Measurements from ENCODE around the gene MOSPD3. TPM values are rescaled to one million over a fixed set of nuclear protein-coding genes. Genes with fewer than 3 reads are reported as not detected.

The MOSPD3 gene
- polyA plus RNA-seq, 3 donors = 12.7 to 15.5 (median 13.3) TPM

GRCh38 chr7:100572281-100572948, 39.9 kb upstream of the MOSPD3 start:
- peaks cover 0 to 17% (median 3%) of the 10 kb centered on the region in 7 donors for H3K9me3 Mint-ChIP-seq
- peaks cover 51 to 59% of the 10 kb centered on the region in 2 donors for H3K36me3 ChIP-seq (replicated peaks in 1 of 2; ENCODE audit: control insufficient read depth in 1 of 2, insufficient read depth in 2 of 2, low read length in 2 of 2)
- H3K4me3 ChIP-seq (replicated peaks in 1 of 3; ENCODE audit: low read depth in 2 of 3, low read length in 3 of 3) = no peak overlapping the region
- H3K4me3 Mint-ChIP-seq = peak overlapping the region in 1 of 2 donors; percentile 30
- peaks cover 28 to 56% (median 41%) of the 10 kb centered on the region in 3 donors for H3K27me3 Mint-ChIP-seq (ENCODE audit: low read depth in 3 of 3)
- H3K79me2 ChIP-seq (ENCODE audit: insufficient read depth, low read length) = no peaks in the 10 kb centered on the region
- no peaks in the 10 kb centered on the region for H3K9me3 ChIP-seq (replicated peaks in 1 of 2; ENCODE audit: control insufficient read depth in 1 of 2, insufficient read depth in 1 of 2, low read length in 2 of 2)
- H3K27ac Mint-ChIP-seq = peak overlapping the region in 2 of 7 donors; percentile 18 to 36
- no peak overlapping the region for H3K9ac ChIP-seq (ENCODE audit: insufficient read depth, low read length, poor library complexity, severe bottlenecking)
- WGBS (ENCODE audit: insufficient coverage) = 92% methylated on average over 20 of the region's 20 CpGs
- no peak overlapping the region for H3K4me2 ChIP-seq (replicated peaks; ENCODE audit: extremely low read depth, low read length, poor library complexity, severe bottlenecking)
- peaks cover 38% of the 10 kb centered on the region for H3K4me1 Mint-ChIP-seq
- peaks cover 23 to 33% of the 10 kb centered on the region in 2 donors for H3K36me3 Mint-ChIP-seq
- DNase-seq = no peak
- H3K4me1 ChIP-seq (ENCODE audit: control insufficient read depth in 1 of 2, insufficient read depth in 2 of 2, low read length in 2 of 2) = peaks cover 27 to 45% of the 10 kb centered on the region in 2 donors
- no peak overlapping the region for H3K27ac ChIP-seq (ENCODE audit: low read depth in 1 of 2, low read length in 2 of 2)
- intact Hi-C loops (cut with micrococcal nuclease) = no loop called here
- no peak for TF ChIP-seq CTCF (IDR thresholded peaks at IDR 0.05)
- H3K27me3 ChIP-seq (ENCODE audit: control insufficient read depth in 2 of 2, insufficient read depth in 2 of 2, low read length in 2 of 2) = peaks cover 3 to 38% of the 10 kb centered on the region in 2 donors
- no peak overlapping the region for H2AFZ ChIP-seq (ENCODE audit: insufficient read depth, low read depth, low read length, poor library complexity, severe bottlenecking)
- peaks cover 89% of the 10 kb centered on the region for H4K20me1 ChIP-seq (ENCODE audit: insufficient read depth, low read length)

GRCh38 chr7:100572949-100573675, 39.2 kb upstream of the MOSPD3 start:
- Histone ChIP-seq H3K9ac (ENCODE audit: insufficient read depth, low read length, poor library complexity, severe bottlenecking) (no peak overlapping the region), H2AFZ (ENCODE audit: insufficient read depth, low read depth, low read length, poor library complexity, severe bottlenecking) (no peak overlapping the region), H3K79me2 (ENCODE audit: insufficient read depth, low read length) (no peaks in the 10 kb centered on the region), H3K4me3 (replicated peaks in 1 of 3; ENCODE audit: low read depth in 2 of 3, low read length in 3 of 3) (no peak overlapping the region), H3K36me3 (replicated peaks in 1 of 2; ENCODE audit: control insufficient read depth in 1 of 2, insufficient read depth in 2 of 2, low read length in 2 of 2) (peaks cover 58 to 66% of the 10 kb centered on the region in 2 donors), H3K27me3 (ENCODE audit: control insufficient read depth in 2 of 2, insufficient read depth in 2 of 2, low read length in 2 of 2) (peaks cover 3 to 38% of the 10 kb centered on the region in 2 donors), H3K4me2 (replicated peaks; ENCODE audit: extremely low read depth, low read length, poor library complexity, severe bottlenecking) (no peak overlapping the region), H3K27ac (ENCODE audit: low read depth in 1 of 2, low read length in 2 of 2) (no peak overlapping the region), H4K20me1 (ENCODE audit: insufficient read depth, low read length) (peaks cover 96% of the 10 kb centered on the region), H3K4me1 (ENCODE audit: control insufficient read depth in 1 of 2, insufficient read depth in 2 of 2, low read length in 2 of 2) (peaks cover 27 to 39% of the 10 kb centered on the region in 2 donors), H3K9me3 (replicated peaks in 1 of 2; ENCODE audit: control insufficient read depth in 1 of 2, insufficient read depth in 1 of 2, low read length in 2 of 2) (no peaks in the 10 kb centered on the region)
- Mint-ChIP-seq H3K4me3 (no peak overlapping the region), H3K27me3 (ENCODE audit: low read depth in 3 of 3) (peaks cover 28 to 55% (median 41%) of the 10 kb centered on the region in 3 donors), H3K27ac (no peak overlapping the region), H3K9me3 (peaks cover 0 to 17% (median 3%) of the 10 kb centered on the region in 7 donors), H3K36me3 (peaks cover 23 to 40% of the 10 kb centered on the region in 2 donors), H3K4me1 (peaks cover 32% of the 10 kb centered on the region)
- no peak for TF ChIP-seq CTCF (IDR thresholded peaks at IDR 0.05)
- WGBS (ENCODE audit: insufficient coverage) = 98% methylated on average over 25 of the region's 30 CpGs
- intact Hi-C loops (cut with micrococcal nuclease) = no loop called here
- no peak for DNase-seq

Measured in CD14-positive monocyte (primary cell).